Adrenal gland (tissue), 5 donors: ENCODE results near the gene ZFP92.

Experiments
- CTCF ChIP-seq, 6 experiments: fragments of 450-650 bp in 4 of 6; fragments of 200-600 bp in 2 of 6; sonication (generic) in 1 of 6; IDR thresholded peaks; 1 replicate in 5 of 6; 2 replicates in 1 of 6; pipeline versions ENCODE4 v1.5.1 to v1.8.0; 2016 to 2021; ENCODE audit warnings: antibody characterized with exemption in 6 of 6, mild to moderate bottlenecking in 2 of 6, moderate library complexity in 1 of 6
- POLR2A ChIP-seq, 2 donors: fragments of 450-650 bp; IDR thresholded peaks; one replicate each; pipeline ENCODE4 v1.6.1; 2017; ENCODE audit warnings: antibody characterized with exemption in 2 of 2, mild to moderate bottlenecking in 2 of 2, moderate library complexity in 1 of 2
- donor health status: DM: no; HTN: no; CAD: no.

GRCh38 chrX:153441296-153441695, 30.0 kb downstream of the ZFP92 start:
- TF ChIP-seq POLR2A (IDR thresholded peaks at IDR 0.05), result no peak
- no peak for TF ChIP-seq CTCF (IDR thresholded peaks at IDR 0.05)
